Ovary (tissue), 3 donors: ENCODE results near the gene LRRC23.

Source experiments
- EP300 ChIP-seq: sonication (generic); formaldehyde crosslinking; IDR thresholded peaks from one replicate; pipeline ENCODE4 v1.6.1; 2017; ENCODE audit warnings: antibody characterized with exemption
- POLR2A ChIP-seq: fragments of 450-650 bp; IDR thresholded peaks from one replicate; pipeline ENCODE4 v1.6.1; 2017; ENCODE audit warnings: antibody characterized with exemption, mild to moderate bottlenecking, moderate library complexity
- TF ChIP-seq, protein P1 (sequence below), 3 donors: fragments of 450-650 bp in 2 of 3; fragments of 200-600 bp in 1 of 3; IDR thresholded peaks; one replicate each; pipeline versions ENCODE4 v1.5.1 to v1.8.0; 2016 to 2022; ENCODE audit warnings: antibody characterized with exemption in 3 of 3, mild to moderate bottlenecking in 1 of 3
- donor health status: DM: no; HTN: no; CAD: no.

DNA sequence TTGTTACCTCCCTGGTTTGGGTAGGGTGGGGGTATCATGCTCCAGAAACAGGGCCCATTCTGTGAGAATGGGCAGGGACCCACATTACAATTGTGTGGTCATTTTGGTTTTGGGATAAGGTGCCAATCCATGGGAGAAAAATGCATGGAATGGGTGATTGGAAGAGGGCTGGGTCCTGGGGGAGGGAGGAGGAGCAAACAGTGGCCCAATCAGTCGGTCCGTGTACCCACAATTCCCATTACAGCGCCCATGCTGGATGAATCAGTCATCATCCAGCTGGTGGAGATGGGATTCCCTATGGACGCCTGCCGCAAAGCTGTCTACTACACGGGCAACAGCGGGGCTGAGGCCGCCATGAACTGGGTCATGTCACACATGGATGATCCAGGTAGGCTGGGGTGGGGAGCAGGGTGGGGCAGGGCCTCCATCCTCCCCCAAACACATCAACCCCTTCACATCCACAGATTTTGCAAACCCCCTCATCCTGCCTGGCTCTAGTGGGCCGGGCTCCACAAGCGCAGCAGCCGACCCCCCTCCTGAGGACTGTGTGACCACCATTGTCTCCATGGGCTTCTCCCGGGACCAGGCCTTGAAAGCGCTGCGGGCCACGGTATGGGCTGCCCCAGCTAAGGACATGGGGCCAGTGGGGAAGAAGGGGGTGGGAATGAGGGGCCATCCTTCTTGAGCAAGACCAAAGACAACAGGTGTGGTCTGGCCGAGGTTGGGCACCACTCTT lies 40.9 kb upstream of the LRRC23 start:
- no peak for TF ChIP-seq EP300
- TF ChIP-seq, protein P1, sequence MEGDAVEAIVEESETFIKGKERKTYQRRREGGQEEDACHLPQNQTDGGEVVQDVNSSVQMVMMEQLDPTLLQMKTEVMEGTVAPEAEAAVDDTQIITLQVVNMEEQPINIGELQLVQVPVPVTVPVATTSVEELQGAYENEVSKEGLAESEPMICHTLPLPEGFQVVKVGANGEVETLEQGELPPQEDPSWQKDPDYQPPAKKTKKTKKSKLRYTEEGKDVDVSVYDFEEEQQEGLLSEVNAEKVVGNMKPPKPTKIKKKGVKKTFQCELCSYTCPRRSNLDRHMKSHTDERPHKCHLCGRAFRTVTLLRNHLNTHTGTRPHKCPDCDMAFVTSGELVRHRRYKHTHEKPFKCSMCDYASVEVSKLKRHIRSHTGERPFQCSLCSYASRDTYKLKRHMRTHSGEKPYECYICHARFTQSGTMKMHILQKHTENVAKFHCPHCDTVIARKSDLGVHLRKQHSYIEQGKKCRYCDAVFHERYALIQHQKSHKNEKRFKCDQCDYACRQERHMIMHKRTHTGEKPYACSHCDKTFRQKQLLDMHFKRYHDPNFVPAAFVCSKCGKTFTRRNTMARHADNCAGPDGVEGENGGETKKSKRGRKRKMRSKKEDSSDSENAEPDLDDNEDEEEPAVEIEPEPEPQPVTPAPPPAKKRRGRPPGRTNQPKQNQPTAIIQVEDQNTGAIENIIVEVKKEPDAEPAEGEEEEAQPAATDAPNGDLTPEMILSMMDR (IDR thresholded peaks at IDR 0.05): no peak
- no peak for TF ChIP-seq POLR2A
